Measurements from ENCODE around the gene ZBTB3. TPM values are rescaled to one million over a fixed set of nuclear protein-coding genes. Genes with fewer than 3 reads are reported as not detected.

Gene ZBTB3
- total and polyA plus RNA-seq, 2 of the 13 experiments (the other 11 are each of a cell fraction or from before 2014, with no cell fraction given), result 3.4 to 5.2 TPM

- Histone ChIP-seq H3K36me3 (replicated peaks in 1 of 2; ENCODE audit: control insufficient read depth in 1 of 2, insufficient read depth in 2 of 2, low read length in 2 of 2) (peaks cover 9 to 34% of the 10 kb centered on the region in 2 experiments), H3K4me2 (ENCODE audit: low read depth, low read length) (peak overlapping the region; percentile 99; the same call in 1 of the 2 replicates), H3K27me3 (ENCODE audit: control insufficient read depth in 1 of 2, insufficient read depth in 2 of 2, low read length in 2 of 2) (no peaks in the 10 kb centered on the region), H3K4me3 (replicated peaks in 1 of 3; ENCODE audit: insufficient read depth in 1 of 3, low read depth in 2 of 3, low read length in 3 of 3) (no peak overlapping the region), H3K79me2 (ENCODE audit: insufficient read depth, low read length) (no peaks in the 10 kb centered on the region), H3K9ac (ENCODE audit: insufficient read depth, low read depth, low read length) (no peak overlapping the region), H3K27ac (ENCODE audit: extremely low read length, insufficient read depth, low read length) (peak overlapping the region; percentile 49), H3K9me3 (ENCODE audit: low read length) (no peaks in the 10 kb centered on the region), H4K20me1 (ENCODE audit: insufficient read depth, low read length) (peaks cover 6% of the 10 kb centered on the region; the same call in 1 of the 2 replicates), H3K4me1 (ENCODE audit: insufficient read depth, low read length) (peaks cover 18% of the 10 kb centered on the region), H2AFZ (ENCODE audit: low read length) (no peak overlapping the region)
- in situ Hi-C loops (cut with HindIII; ENCODE audit: extremely low pct_ligation_motif_present, low pct_unique_long_range_greater_than_20kb) (loop anchor here (10.0 kb wide), 1 partner anchor 312 kb away; no protein-coding TSS in a partner anchor), intact Hi-C loops (cut with micrococcal nuclease; ENCODE audit: unreplicated experiment) (no loop called here)
- DNase-seq (ENCODE audit: low spot score) (no peak), ATAC-seq (no peak), FAIRE-seq (no peak)
- 95% methylated on average over 8 of the region's 8 CpGs for WGBS (ENCODE audit: low lambda C conversion rate)
- CTCF ChIA-PET (ENCODE audit: low intra/inter-chr PET ratio, low total read pairs), result no interaction called here
- BruUV-seq (replicated peaks), result no TSS peak
- POLR2A ChIA-PET, result interaction anchor here (0.7 to 4.3 kb wide), 18 partner anchors 11 to 135 kb away, joined by 3 to 27 read pairs (median 4); partner anchors contain the start of genes B3GAT3, C11orf98, CSKMT and HNRNPUL2
- TF ChIP-seq KMT2A (CRISPR knock-in tag; IDR thresholded peaks at IDR 0.05), result no peak
- no peak for TF ChIP-seq ZBTB7A (CRISPR knock-in tag; IDR thresholded peaks at IDR 0.05)
- no peak for TF ChIP-seq SNAPC4 (CRISPR knock-in tag; IDR thresholded peaks at IDR 0.05)
- TF ChIP-seq ZXDC (CRISPR knock-in tag; IDR thresholded peaks at IDR 0.05), result no peak
- no peak for TF ChIP-seq ZBTB33 (CRISPR knock-in tag; IDR thresholded peaks at IDR 0.05)
- TF ChIP-seq TCF7L2 (IDR thresholded peaks at IDR 0.05; ENCODE audit: low read depth, low read length), result no peak
- TF ChIP-seq ZNF224 (CRISPR knock-in tag; IDR thresholded peaks at IDR 0.05), result no peak
- no peak for TF ChIP-seq ZBTB14 (CRISPR knock-in tag; IDR thresholded peaks at IDR 0.05)
- no peak for TF ChIP-seq SP2 (CRISPR knock-in tag; IDR thresholded peaks at IDR 0.05)
- TF ChIP-seq GRHL1 (CRISPR knock-in tag; conservative IDR thresholded peaks at IDR 0.05), result no peak
- TF ChIP-seq KDM1A (CRISPR knock-in tag; IDR thresholded peaks at IDR 0.05), result no peak
- TF ChIP-seq PCBP1 (IDR thresholded peaks at IDR 0.05; ENCODE audit: borderline replicate concordance, low read depth, low read length), result no peak
These were observed 47.1 kb downstream of the ZBTB3 start for GRCh38 chr11:62706850-62707247.
